Fibroblast of upper back skin (primary cell): ENCODE measurements around the gene DNM2.
A peak's percentile ranks its signal among the peaks of the same experiment; 100 is the strongest.

Experiments
- DNase-seq: peaks from one replicate; pipeline ENCODE4 v3.0.0-alpha.2; 2013

The DNM2 gene

DNA sequence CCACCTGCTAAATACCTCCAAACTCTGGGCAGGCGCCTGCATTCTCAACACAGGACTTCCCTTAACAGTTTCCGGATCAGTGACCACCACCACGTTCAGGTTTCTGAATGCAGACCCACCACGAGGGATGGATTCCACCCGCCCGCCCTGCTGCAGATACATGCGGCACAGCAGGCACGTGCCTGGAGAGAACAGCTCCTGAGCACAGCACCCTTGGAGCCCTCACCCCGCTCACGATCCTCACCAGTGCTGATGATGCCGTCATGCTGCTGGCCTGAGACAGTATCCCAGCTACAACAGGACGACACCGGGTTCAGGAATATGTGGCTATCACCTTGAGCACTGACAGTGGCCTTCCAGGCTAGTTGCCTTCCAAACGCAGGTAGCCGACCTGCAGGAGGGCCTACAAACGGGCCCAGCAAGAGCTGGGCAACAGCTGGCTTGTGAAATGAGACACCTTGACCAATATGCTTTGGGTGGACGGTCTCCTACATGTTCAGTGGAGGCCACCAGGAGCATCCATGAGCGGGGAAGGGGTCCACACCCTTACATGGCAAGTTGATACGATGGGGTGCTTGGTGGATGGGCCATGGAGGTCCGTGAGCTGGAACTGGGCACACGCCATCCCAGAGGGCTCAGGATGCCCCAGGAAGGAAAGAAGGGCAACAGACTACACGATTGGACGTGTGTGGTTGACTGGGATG lies 26.5 kb upstream of the DNM2 start:
- no peak for DNase-seq

DNA sequence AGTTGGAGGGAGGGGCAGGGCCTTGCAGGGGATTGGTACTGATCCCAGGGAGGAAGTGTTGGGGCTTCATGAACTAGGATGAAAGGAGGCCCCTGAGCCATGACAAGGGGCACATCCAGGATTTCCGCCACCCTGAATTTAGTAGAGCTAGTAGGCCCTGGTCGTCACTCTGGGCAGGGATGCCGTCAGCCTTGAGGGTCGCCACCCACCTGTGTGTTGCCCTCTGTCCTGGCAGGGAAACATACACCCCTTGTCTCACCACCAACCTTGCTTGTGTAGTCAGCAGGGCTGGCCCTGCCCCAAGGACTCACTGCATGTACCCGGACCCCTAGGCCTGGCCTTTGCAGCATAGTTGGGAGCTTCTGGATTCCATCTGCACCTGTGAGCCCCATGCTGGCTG lies 26.0 kb upstream of the DNM2 start:
- no peak for DNase-seq

DNA sequence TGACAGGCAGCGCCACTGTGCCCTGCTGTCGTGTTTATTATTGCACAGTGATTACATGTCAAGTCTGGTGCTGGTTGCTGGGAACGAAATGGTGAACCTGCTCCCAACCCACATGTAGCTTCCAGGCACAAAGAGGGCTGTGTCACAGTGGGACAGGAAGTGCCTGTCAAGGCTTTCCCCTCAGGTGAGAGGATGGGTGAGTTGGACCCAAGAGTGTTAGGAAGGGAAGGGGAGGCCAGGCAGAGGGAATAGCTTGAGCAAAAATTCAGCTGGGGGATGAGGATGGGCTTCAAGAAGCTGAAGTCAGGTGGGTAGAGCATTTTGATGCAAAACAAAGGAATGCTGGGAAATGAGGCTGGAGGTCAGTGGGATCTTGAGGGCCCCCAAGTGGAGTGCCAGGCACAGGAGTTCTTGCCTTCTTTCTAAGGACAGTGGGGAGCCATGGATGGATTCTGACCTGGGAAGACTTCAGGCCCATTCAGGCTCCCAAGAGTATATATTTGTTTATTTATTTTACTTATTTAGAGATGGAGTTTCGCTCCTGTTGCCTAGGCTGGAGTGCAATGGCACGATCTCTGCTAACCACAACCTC lies 25.1 kb upstream of the DNM2 start:
- DNase-seq, result no peak

DNA sequence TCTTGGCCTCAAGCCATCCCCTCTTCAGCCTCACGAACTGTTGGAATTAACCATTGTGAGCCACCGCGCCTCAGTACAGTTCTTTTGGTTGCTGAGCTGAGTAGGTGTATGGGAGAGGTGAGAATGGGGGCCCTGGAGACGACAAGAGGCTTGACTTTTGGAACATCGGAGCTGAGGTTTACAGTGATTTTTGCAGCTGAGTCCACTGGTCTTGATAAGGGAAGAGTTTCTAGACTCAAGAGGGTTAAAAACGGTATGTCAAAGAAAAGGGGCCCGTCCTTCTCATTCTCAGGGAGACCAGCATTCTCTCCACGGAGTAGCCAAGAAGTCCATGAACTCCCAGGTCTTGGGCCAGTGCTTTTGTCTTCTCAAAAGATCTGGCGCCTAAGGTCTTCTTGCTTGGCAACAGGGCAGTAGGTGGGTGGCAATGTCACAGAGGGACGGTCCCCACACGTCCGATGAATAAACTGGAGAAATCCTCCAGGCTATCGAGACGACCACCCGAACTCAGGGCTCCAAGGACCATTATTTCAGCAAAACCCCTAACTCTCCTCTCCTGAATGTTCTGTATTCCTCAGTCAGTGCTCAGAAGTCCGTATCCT lies 23.1 kb upstream of the DNM2 start:
- DNase-seq, result no peak

DNA sequence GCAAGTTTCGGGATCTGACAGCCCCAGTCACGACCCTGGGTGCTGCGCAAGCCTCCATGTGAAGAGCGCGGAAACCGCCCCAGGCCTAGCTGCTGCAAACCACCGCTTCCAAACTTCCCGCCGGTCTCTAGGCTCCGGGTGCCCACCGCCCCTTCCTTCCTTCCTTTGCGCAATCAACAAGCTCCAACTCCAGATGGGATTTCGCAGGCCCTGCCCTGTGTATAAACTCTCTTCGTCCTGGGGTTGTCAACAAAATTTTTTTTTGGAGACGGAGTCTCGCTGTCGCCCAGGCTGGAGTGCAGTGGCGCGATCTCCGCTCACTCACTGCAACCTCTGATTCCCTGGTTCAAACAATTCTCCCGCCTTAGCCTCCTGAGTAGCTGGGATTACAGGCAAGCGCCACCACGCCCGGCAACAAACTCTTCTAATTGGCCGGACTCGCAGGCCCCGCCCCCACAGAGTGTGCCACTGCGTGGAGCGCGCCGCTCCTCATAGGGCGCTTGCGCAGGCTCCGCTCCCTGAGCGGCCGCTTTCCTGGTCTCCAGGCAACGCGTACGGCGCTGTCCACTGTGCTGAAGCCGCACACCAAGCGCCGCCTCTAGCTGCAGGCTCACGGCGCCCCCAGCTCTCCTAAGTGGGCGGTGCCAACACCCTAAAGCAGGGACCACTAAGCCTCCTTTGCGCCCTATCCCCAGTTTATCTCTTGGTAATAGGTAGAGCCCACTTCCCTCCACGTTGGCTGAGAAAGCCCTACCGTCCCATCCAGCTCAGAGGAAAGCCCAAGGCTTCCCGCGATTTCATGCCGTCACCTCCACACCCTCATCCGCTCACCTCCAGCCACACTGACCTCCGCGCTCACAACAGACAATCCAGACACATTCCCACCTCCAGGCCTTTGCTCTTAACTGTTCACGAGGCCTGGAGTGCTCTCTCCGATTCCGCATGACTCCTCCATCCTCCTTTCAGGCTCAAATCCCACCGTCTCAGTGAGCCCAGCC lies 22.2 kb upstream of the DNM2 start:
- DNase-seq, result peak; percentile 92

DNA sequence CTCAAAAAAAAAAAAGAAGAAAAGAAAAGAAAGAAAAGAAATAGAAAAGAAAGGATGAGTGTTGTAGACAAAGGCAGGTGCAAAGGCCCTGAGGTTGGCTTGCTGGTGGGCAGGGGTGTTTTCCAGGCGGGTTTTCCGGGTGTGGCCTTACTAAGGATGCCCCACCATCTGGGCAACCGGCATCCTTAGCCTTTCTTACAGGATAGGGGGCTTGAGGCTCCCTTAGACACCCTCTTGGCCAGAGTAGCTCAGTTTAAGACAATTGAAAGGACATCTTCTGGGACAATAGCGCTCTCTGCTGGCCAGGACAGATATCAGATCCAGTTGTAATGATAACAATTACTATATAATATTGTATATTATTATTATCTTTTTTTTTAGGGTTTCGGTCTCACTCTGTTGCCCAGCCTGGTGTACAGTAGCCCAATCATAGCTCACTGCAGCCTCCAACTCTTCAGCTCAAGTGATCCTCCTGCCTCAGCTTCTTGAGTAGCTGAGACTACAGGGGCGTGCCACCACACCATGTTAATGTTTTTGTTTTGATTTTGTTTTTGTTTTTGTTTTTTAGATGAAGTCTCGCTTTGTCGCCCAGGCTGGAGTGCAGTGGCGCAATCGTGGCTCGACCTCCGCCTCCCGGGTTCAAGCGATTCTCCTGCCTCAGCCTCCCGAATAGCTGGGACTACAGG lies 18.1 kb upstream of the DNM2 start:
- peak; percentile 50 for DNase-seq

DNA sequence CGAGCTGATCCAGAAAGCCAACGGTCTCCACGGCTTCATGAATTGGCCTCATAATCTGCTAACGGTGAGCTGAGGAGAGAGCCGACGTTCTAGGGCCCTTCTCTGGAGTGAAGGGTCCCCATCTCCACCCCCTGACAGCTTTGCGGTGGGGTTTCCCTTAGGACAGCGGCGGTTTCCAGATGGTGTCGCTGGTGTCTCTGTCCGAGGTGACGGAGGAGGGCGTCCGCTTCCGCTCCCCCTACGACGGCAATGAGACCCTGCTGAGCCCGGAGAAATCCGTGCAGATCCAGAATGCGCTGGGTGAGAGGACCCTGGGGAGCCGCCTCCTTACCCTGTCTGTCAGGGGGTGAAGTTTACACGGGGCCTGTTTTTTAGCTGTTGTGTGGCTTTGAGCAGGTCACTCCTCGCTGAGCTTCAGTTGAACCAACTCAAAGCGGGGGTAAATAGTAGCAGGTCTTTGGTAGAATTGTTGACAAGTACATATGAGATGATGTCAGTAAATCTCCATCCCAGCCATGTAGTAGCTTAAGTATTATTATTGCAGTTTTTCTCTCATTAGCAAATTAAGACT lies 15.8 kb upstream of the DNM2 start:
- DNase-seq, result no peak

DNA sequence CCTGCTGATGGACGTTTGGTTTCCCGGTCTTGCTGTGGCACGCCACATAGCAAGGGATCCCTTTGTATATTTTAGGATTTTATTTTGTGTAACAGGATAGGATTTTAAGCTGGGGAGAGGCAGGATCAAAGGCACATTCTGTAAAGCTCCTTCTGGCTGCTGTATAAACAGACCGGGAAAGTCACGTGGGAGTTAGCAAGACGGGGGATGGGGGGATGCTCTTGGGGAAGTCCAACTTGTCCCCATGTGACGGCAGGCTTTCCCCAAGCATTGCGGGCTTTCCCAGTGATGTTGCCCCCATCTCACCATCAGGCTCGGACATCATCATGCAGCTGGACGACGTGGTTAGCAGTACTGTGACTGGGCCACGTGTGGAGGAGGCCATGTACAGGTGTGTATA lies 10.9 kb upstream of the DNM2 start:
- DNase-seq, result no peak

DNA sequence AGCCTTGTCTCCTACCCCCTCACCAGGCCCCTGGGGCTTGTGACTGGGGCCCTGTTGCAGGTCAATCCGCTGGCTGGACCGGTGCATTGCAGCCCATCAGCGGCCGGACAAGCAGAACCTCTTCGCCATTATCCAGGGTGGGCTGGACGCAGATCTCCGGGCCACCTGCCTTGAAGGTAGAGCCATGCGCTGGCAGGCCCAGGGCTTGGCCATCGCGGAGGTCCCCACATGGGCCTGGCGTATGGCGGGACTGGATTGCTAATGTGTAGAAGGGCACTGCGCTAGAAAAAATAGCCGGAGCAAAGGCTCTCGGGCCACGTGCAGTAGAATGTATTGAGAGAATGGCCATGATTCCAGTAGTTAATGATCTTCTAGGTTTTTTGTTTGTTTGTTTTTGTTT lies 10.4 kb upstream of the DNM2 start:
- DNase-seq, result no peak

DNA sequence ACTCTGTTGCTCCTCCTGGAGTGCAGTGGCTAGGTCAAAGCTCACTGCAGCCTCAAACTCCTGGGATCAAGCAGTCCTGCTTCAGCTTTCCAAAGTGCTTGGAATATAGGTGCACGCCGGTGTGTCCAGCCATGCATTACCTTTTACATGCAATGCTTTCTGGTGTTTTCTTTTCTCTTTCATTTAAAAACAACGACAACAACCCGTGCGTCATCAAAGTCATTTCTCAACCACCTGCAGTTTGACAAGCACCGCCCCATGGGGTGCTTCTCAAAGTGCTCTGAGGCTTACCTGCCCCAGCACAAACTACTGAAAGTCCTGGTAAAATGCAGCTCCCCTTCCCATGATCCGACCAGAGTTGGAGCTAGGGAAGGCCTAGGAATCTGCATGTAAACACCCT lies 9.6 kb upstream of the DNM2 start:
- no peak for DNase-seq

DNA sequence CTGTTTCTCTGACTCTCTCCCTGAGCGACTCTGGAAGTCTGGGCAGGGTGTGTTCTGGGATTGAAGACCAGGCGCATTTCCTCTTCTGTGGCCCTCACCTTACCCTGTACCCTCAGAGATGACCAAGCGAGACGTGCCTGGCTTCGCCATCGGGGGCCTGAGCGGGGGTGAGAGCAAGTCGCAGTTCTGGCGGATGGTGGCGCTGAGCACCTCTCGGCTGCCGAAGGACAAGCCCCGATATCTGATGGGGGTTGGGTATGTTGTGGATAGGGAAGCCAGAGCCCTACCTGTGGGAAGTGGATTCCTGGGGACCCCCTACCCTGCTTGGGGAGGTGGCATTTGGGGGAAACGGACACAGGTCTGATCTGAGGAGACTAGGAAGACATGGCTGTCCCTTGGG lies 5.8 kb upstream of the DNM2 start:
- no peak for DNase-seq

DNA sequence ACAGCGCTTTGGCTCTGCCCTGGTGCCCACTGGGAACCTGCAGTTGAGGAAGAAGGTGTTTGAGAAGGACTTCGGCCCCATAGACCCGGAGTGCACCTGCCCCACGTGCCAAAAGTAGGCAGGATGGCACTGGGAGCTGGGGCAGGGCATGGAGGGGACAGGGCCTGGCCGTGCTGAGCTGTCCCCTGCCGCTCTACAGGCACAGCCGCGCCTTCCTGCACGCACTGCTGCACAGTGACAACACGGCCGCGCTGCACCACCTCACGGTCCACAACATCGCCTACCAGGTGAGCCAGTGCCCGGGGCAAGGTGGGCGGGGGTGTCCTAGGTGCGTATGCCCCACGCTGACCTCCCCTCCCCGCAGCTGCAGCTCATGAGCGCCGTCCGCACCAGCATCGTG lies 5.1 kb upstream of the DNM2 start:
- no peak for DNase-seq

DNA sequence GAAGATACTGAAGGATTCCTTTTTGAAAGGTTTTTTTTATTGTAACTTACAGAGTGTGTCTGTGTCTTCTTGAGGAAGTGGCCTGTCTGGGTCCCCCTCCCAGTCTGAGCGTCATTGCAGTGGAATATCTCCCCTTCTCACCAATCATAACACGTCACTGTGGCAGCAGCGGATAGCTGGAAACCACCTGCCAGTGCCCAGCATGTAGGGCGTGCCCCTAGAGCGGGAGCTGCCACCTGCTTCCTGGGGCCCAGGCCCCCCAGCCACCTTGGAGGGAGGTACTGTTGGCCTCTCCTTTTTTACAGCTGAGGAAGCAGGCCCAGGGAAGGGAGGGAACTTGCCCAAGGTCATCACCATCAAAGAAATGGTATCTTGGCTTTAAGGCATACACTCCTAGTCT lies 4.6 kb upstream of the DNM2 start:
- DNase-seq, result no peak

DNA sequence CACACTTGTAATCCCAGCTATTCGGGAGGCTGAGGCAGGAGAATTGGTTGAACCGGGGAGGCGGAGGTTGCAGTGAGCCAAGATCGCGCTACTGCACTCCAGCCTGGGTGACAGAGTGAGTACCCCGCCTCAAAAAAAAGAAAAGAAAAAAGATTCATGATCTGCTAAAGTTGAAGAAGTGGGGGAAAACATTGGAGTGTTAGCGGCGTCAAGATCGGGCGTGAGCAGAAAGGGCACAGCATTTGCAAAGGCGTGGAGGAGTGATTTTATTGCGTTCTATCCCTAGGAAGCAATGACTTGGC lies 874 bp upstream of the DNM2 start:
- DNase-seq, result no peak

DNA sequence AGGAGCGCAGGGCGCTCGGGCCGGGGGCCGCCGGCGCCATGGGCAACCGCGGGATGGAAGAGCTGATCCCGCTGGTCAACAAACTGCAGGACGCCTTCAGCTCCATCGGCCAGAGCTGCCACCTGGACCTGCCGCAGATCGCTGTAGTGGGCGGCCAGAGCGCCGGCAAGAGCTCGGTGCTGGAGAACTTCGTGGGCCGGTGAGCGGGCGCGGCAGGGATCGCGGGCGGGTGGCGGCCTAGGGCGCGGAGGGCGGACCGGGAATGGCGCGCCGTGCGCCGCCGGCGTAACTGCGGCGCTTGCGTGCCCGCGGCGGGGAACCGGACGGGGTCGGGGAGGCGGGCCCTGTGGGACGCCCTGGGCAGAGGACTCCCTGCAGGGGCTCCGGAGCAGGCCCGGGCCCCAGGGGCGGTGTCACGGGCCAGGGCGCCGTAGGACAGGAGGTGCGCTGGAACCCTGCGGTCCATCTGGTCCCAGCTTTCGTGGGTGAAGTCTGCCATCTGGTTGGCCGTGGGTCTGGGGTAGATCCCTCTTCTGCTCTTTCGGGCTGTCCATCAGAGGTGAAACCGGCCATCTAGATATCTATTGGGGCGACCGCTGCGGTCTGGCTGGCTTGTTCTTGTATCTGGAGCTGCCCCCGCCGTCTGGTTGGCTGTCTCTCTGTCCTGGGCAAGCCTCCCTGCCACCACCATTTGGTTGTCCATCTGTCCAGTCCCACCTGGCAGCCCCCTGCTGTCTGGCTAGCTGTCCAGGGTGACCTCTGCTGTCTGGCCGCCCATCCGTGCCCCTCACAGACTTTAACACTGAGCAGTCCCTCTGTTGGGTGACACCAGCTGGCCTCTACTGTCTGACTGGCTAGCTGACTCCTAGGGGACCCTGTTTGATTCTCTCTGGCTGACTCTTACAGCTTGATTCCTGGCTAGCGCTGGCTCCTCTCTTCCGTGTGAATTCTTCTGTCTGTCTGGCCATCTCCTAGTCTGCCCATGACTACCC lies 622 bp downstream of the DNM2 start:
- peak; percentile 24 for DNase-seq

DNA sequence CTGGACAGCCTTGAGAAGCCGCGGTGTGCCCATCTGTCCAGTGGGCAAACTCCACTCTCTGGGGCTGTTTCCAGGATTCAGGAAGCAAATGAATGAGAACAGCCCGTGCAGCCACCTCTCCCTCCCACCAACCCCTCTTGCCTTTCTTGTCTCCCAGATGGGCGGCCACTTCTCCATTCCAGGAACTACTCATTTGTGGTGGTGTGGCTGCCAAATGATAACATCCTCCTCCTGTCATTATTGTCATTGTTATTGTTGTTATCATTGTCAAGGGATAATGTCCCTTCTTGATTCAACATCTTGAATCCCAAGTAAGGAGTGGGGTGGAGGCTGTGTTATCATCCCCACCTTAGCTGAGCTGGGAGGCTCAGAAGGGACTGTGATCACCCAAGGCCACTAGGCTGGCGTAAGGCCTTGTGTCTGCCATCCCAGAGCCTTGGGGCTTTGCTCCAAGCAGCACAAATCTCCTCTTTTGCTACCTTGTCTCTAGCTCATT lies 1.6 kb downstream of the DNM2 start:
- no peak for DNase-seq

DNA sequence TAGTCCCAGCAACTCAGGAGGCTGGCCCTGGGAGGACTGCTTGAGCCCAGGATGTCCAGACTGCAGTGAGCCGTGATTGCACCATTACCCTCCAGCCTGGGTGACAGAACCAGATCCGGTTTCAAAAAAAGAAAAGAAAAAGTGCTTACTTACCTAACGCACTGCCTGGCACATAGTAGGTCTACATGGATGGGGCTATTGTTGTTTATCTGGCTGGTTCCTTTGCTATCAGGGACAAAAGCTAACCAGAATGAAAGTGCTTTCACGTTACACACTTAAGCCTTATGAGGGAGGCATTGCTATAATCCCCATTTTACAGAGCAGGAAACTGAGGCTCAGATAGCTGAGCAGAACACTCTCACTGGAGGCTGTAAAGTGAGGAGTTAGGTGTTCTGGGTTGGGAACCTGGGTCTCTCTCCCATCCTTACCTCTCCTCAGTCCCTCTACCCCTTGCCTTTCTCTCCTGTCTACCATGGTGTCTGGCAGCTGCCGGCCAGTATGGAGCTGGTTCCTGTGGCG lies 2.8 kb downstream of the DNM2 start:
- DNase-seq, result no peak

DNA sequence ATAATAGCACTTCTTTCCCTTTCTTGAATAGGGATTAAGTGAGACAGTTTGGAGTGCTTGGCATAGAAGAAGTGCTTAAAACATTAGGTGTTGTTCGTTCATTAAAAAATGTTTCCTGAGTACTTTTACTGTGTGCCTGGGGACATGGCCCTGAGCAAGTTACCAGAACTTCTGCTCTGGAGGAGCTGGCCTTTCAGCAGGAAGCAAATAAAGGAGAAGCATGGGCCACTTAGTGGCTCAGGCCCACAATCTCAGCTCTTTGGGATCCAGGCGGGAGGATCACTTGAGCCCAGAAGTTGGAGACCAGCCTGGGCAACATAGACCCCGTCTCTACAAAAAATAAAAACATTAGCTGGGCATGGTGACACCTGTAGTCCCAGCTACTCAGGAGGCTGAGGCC lies 5.7 kb downstream of the DNM2 start:
- DNase-seq, result no peak

DNA sequence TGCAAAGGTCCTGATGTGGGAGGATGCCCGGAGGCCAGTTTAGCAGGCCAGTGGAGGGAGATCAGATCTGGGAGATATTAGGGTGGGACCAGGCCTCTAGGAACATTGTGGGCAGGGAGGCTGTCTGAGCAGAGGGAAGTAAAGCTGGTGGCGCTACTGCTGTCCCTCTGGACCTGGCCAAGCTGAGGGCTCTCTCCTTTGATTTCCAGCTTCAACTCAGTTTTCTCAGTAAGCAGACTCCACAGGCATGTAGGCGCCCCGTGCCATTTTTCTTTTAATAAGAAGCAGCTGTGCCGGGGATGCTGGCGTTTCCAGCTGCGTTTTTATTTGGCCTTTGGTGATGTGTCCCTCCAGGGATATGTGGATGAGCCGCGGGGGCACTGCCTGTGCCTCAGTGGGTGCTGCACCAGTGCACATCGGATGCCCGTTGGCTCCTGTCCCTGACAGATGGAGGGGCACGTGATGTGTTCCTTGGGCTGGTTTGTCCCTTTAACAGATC lies 6.7 kb downstream of the DNM2 start:
- peak; percentile 45 for DNase-seq

DNA sequence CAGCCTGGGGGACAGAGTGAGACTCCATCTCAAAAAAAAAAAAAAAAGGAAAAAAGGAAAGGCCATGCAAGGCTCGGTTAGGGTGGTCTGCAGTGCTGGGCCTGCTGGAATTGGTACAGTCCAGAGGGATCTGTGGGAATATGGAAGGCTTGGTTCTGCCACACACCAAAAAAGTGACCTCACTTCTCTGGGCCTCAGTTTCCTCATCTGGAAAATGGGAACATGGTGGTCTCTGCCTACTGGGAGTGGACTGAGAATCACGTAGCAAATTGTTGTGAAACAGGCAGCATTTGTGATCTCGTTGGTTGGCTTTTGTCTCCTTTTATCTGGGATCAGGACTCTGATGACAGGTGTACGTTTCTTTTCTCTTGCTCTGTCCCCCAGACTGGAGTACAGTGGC lies 7.5 kb downstream of the DNM2 start:
- DNase-seq, result no peak

DNA sequence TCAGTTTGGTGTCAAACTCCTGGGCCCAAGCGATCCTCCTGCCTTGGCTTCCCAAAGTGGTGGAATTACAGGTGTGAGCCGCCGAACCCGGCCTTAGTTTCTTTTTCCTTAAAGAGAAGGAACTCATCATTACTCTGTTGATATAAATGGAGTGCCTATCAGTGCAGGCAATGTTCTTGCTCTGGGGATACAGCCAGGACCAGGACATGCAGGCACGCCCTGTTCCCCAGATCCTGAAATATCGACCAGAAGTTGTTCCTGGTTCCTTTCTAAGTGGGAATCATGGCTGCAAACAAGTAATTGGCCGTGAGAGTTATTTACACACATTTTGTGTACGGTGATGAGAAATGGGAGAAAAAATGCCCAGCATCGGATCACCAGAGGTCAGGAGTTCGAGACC lies 8.4 kb downstream of the DNM2 start:
- no peak for DNase-seq
